Liver (tissue), 3 donors: ENCODE measurements around the gene NKIRAS1.

Experiments
- EGR1 ChIP-seq, 2 donors: IDR thresholded peaks; 2 replicates each; pipeline ENCODE4 v1.6.1; 2016 to 2018; ENCODE audit warnings: antibody characterized with exemption in 2 of 2, low read depth in 2 of 2
- HNF4A ChIP-seq, 2 donors: conservative IDR thresholded peaks; 2 replicates each; pipeline ENCODE4 v1.6.1; 2016; ENCODE audit warnings: antibody characterized with exemption in 2 of 2, mild to moderate bottlenecking in 2 of 2
- JUND ChIP-seq, 2 donors: IDR thresholded peaks; 2 replicates each; pipeline ENCODE4 v1.6.1; 2016; ENCODE audit warnings: antibody characterized with exemption in 2 of 2
- RAD21 ChIP-seq, 2 donors: IDR thresholded peaks; 2 replicates each; pipeline ENCODE4 v1.6.1; 2016; ENCODE audit warnings: antibody characterized with exemption in 2 of 2, mild to moderate bottlenecking in 2 of 2
- REST ChIP-seq: IDR thresholded peaks from 2 replicates; pipeline ENCODE4 v1.6.1; 2016; ENCODE audit warnings: antibody characterized with exemption, mild to moderate bottlenecking
- SP1 ChIP-seq: IDR thresholded peaks from 2 replicates; pipeline ENCODE4 v1.6.1; 2018; ENCODE audit warnings: antibody characterized with exemption, mild to moderate bottlenecking
- TAF1 ChIP-seq: conservative IDR thresholded peaks from 2 replicates; pipeline ENCODE4 v1.6.1; 2016; ENCODE audit warnings: antibody characterized with exemption, mild to moderate bottlenecking
- YY1 ChIP-seq: IDR thresholded peaks from 2 replicates; pipeline ENCODE4 v1.6.1; 2016; ENCODE audit warnings: antibody characterized with exemption, mild to moderate bottlenecking
- TF ChIP-seq, protein P1 (sequence below): fragments of 150-350 bp; IDR thresholded peaks from 2 replicates; pipeline ENCODE4 v1.5.1; 2017; ENCODE audit warnings: improper control_type of control experiment, low read depth, low read length; ENCODE audit not compliant: missing input control
- TF ChIP-seq, protein P2 (sequence below): IDR thresholded peaks from 2 replicates; pipeline ENCODE4 v1.6.1; 2016; ENCODE audit warnings: antibody characterized with exemption
- donor health status: healthy.
- donor health status: healthy.

GRCh38 chr3:23919628-23920027 is 2.8 kb upstream of the NKIRAS1 start:
- TF ChIP-seq HNF4A (conservative IDR thresholded peaks at IDR 0.05) (no peak), TAF1 (no peak), SP1 (no peak), REST (no peak), RAD21 (IDR thresholded peaks at IDR 0.05) (no peak), YY1 (no peak), EGR1 (IDR thresholded peaks at IDR 0.05; ENCODE audit: low read depth in 2 of 2) (no peak), JUND (IDR thresholded peaks at IDR 0.05) (no peak)
- TF ChIP-seq, protein P1, sequence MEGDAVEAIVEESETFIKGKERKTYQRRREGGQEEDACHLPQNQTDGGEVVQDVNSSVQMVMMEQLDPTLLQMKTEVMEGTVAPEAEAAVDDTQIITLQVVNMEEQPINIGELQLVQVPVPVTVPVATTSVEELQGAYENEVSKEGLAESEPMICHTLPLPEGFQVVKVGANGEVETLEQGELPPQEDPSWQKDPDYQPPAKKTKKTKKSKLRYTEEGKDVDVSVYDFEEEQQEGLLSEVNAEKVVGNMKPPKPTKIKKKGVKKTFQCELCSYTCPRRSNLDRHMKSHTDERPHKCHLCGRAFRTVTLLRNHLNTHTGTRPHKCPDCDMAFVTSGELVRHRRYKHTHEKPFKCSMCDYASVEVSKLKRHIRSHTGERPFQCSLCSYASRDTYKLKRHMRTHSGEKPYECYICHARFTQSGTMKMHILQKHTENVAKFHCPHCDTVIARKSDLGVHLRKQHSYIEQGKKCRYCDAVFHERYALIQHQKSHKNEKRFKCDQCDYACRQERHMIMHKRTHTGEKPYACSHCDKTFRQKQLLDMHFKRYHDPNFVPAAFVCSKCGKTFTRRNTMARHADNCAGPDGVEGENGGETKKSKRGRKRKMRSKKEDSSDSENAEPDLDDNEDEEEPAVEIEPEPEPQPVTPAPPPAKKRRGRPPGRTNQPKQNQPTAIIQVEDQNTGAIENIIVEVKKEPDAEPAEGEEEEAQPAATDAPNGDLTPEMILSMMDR: no peak
- TF ChIP-seq, protein P2, sequence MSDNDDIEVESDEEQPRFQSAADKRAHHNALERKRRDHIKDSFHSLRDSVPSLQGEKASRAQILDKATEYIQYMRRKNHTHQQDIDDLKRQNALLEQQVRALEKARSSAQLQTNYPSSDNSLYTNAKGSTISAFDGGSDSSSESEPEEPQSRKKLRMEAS: no peak
